Camera-type eye (tissue), 1 donor: ENCODE results near the gene DCLRE1B. TPM values are rescaled to one million over a fixed set of nuclear protein-coding genes. Genes with fewer than 3 reads are reported as not detected.

ENCODE experiments used
- total RNA-seq: library from RNA; depleted of rRNA; stranded (reverse); fragments of >200 nt; gene quantifications from one replicate; pipeline ENCODE4 v1.2.3, GENCODE V29; 2014

Gene DCLRE1B
- total RNA-seq, result 5.2 TPM

GRCh38 chr1:113904674-113905434 is at the start of gene DCLRE1B, which contains the start of gene AP4B1:
DCLRE1B (plus strand) TSS chr1:113905326; CDS start chr1:113905587, 261 bp downstream.
AP4B1 (minus strand) TSS chr1:113904799; CDS start chr1:113904717, 82 bp downstream.

GRCh38 chr1:113871597-113872113 is 33.5 kb upstream of the DCLRE1B start, which contains the start of gene PTPN22:
PTPN22 (minus strand) TSS chr1:113871712.

GRCh38 chr1:113887402-113888175 is 17.5 kb upstream of the DCLRE1B start, which contains the start of gene BCL2L15:
BCL2L15 (minus strand) TSS chr1:113887581; CDS start chr1:113887375, 206 bp downstream.

DNA sequence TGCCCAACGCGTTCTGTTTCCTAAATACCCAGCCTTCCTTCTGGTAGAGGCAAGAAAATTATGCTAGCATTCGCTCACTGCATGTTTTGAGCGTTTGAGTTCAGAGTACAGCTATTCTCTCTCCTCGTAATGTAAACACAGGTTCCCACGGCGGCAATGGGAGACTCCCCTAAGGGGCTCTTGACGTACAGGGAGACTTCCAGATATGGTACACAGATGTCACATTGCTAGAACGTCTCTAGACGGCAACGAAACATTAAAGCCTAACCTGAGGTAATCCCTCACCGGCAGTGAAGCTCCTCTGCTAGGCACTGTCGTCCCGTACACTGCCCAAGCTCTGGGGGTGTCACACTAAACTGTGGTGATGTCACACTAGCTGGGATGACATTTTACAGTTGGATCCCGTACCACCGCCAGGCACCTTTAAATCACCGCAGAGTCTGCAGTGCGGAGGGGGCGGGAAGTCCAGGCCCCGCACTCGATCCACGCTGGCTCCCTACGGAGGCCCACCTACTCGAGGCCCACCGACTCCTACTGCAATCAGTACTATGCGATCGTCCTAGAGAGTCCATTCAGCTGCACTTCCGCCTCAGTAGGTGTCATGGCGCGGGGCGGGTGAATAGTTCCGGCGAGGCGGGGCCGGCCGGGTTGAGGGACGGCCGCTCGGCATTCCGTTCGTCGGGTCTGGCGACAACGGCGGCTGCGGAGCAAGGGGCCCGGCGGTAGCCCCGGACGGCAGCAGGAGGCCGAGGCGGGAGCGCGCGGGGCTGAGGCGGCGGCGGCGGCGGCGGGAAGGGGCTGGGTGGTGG is 24.0 kb downstream of the DCLRE1B start, which contains the start of gene HIPK1:
Gene HIPK1 (plus strand): TSS at position 384 of the 809 bp plus-strand sequence.

Other genes starting within 250 kb of the DCLRE1B start
- gene PHTF1, start 145.8 kb upstream of the DCLRE1B start, total RNA-seq, result 57.7 TPM
- gene RSBN1, start 92.8 kb upstream of the DCLRE1B start, total RNA-seq, result 57.8 TPM
- gene PTPN22, start 33.6 kb upstream of the DCLRE1B start, total RNA-seq, result 3.0 TPM
- 0.49 TPM for gene BCL2L15, start 17.7 kb upstream of the DCLRE1B start, total RNA-seq
- gene AP4B1, start 527 bp upstream of the DCLRE1B start, total RNA-seq, result 37.5 TPM
- gene HIPK1, start 24.0 kb downstream of the DCLRE1B start, total RNA-seq, result 83.2 TPM
- 89.9 TPM for gene OLFML3, start 74.1 kb downstream of the DCLRE1B start, total RNA-seq
- 10.3 TPM for gene SYT6, start 248.5 kb downstream of the DCLRE1B start, total RNA-seq